ENCODE data around the gene LRCH1.
"Not testable (repeated sequence)": the region's sequence is repeated elsewhere in the genome, so short reads cannot be mapped to it uniquely, and the experiment has no call there.

Gene LRCH1

GRCh38 chr13:46754812-46755211 lies 201.8 kb downstream of the LRCH1 start:
- FAIRE-seq: peak; percentile 25
- no peak for DNase-seq (ENCODE audit: insufficient read length, low spot score)
- no peak for TF ChIP-seq CTCF (IDR thresholded peaks at IDR 0.05; ENCODE audit: insufficient read depth, missing control alignments)

- not testable (repeated sequence) for FAIRE-seq; DNase-seq (ENCODE audit: insufficient read length, low spot score)
Observed at GRCh38 chr13:46755508-46755907, 202.5 kb downstream of the LRCH1 start.

- DNase-seq (ENCODE audit: insufficient read length, low spot score) (no peak), FAIRE-seq (no peak)
- no peak for TF ChIP-seq CTCF (IDR thresholded peaks at IDR 0.05; ENCODE audit: insufficient read depth, missing control alignments)
Observed at GRCh38 chr13:46756977-46757376, 204.0 kb downstream of the LRCH1 start.

DNA sequence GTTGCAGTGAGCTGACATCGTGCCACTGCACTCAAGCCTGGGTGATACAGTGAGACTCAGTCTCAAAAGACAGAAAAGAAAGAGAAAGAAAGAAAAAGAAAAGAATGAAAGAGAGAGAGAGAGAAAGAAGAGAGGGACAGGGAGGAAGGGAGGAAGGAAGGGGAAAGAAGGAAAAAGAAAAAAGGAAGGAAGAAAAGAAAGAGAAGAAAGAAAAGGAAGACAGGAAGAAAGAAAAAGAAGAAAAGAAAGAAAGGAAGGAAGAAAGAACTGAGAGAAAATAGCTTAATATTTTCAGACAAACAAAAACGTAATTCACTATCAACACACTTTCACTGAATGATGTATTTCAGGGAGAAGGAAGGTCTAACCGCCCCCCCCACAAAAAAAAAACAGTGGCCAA lies 204.7 kb downstream of the LRCH1 start:
- FAIRE-seq (no peak), DNase-seq (ENCODE audit: insufficient read length, low spot score) (no peak)
- no peak for TF ChIP-seq CTCF (IDR thresholded peaks at IDR 0.05; ENCODE audit: insufficient read depth, missing control alignments)

DNA sequence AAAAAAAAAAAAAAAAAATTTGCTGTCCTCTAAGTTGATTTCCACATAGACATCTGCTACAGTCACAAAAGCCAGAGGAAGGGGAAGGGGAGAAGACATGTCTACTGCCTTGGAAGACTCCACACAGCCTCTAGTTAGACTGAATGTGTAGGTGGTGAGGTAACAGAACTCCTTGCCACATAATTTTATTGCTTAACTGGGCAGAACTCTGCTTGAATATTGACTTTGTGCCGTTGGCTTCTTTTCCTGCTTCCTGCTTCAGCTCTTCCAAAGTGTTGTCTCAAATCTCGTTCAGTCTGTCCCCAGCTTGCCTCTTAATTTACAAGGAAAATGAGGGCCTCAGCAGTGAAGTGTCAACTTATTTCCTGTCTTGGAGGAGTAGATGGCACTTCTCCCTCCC lies 206.9 kb downstream of the LRCH1 start:
- TF ChIP-seq CTCF (IDR thresholded peaks at IDR 0.05; ENCODE audit: insufficient read depth, missing control alignments): no peak
- FAIRE-seq: no peak
- DNase-seq (ENCODE audit: insufficient read length, low spot score): no peak

- FAIRE-seq: no peak
- no peak for DNase-seq (ENCODE audit: insufficient read length, low spot score)
- TF ChIP-seq CTCF (IDR thresholded peaks at IDR 0.05; ENCODE audit: insufficient read depth, missing control alignments): no peak
Observed at GRCh38 chr13:46761174-46761573, 208.2 kb downstream of the LRCH1 start.

DNA sequence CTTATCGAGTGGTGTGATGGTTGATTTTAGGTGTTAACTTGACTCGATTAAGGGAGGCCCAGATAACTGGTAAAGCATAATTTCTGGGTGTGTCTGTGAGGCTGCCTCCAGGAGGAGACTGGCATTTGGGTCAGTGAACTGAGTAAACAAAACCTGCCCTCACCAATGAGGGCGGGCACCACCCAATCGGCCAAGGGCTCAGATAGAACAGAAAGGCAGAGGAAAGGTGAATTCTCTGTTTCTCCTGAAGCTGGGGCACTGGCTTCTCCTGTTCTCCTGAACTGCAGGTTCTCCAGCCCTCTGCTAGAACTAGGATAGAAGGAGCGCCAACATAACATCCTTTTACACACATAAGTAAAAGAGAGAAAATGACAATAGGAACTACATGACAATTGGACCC lies 208.9 kb downstream of the LRCH1 start:
- TF ChIP-seq CTCF (IDR thresholded peaks at IDR 0.05; ENCODE audit: insufficient read depth, missing control alignments): no peak
- DNase-seq (ENCODE audit: insufficient read length, low spot score) (no peak), FAIRE-seq (no peak)

- DNase-seq (ENCODE audit: insufficient read length, low spot score); FAIRE-seq: not testable (repeated sequence)
Observed at GRCh38 chr13:46769925-46770324, 217.0 kb downstream of the LRCH1 start.
